Gastroesophageal sphincter (tissue), 3 donors: Measurements from ENCODE around the gene SLC35F1.

Source experiments
- CTCF ChIP-seq, 4 experiments: fragments of 200-600 bp in 2 of 4; fragments of 450-650 bp in 2 of 4; sonication (generic) in 1 of 4; IDR thresholded peaks; one replicate each; pipeline ENCODE4 v1.5.1; 2017 to 2019; ENCODE audit warnings: antibody characterized with exemption in 4 of 4, mild to moderate bottlenecking in 2 of 4, moderate library complexity in 2 of 4
- EP300 ChIP-seq: sonication (generic); formaldehyde crosslinking; IDR thresholded peaks from one replicate; pipeline ENCODE4 v1.6.1; 2017; ENCODE audit warnings: antibody characterized with exemption, mild to moderate bottlenecking
- POLR2A ChIP-seq, 2 donors: fragments of 450-650 bp; IDR thresholded peaks; one replicate each; pipeline ENCODE4 v1.6.1; 2017; ENCODE audit warnings: antibody characterized with exemption in 2 of 2, mild to moderate bottlenecking in 2 of 2, moderate library complexity in 1 of 2
- POLR2AphosphoS5 ChIP-seq: sonication (generic); formaldehyde crosslinking; IDR thresholded peaks from one replicate; pipeline ENCODE4 v1.6.1; 2017; ENCODE audit warnings: antibody characterized with exemption

- TF ChIP-seq POLR2AphosphoS5 (no peak), CTCF (IDR thresholded peaks at IDR 0.05) (no peak), POLR2A (IDR thresholded peaks at IDR 0.05) (no peak), EP300 (no peak)
These were observed 659 bp downstream of the SLC35F1 start for GRCh38 chr6:117907601-117908245.
